Posterior vena cava (tissue), 2 donors: ENCODE results near the gene MYOCOS. TPM values are rescaled to one million over a fixed set of nuclear protein-coding genes. Genes with fewer than 3 reads are reported as not detected.

Source experiments
- total RNA-seq, 2 donors: library from RNA; stranded (reverse); fragmentation: NEBNext Ultra II Directional; extraction: Animal tissue kit (Norgen Biotek cat#: 25700); gene quantifications; one replicate each; pipeline ENCODE4 v1.2.1, GENCODE V29; 2021
- donor health status: DM: yes; HTN: yes; CAD: no.
- donor health status: DM: yes; HTN: yes; CAD: no.

The MYOCOS gene
- total RNA-seq, 2 donors from 2014 or later: not detected

Other genes starting within 250 kb of the MYOCOS start
- gene PRRC2C, start 136.7 kb upstream of the MYOCOS start, total RNA-seq: 100 to 1,000 TPM; 116 to 145 TPM
- 10 to 100 TPM; 28.9 to 32.1 TPM for gene MYOC, start 30.4 kb downstream of the MYOCOS start, total RNA-seq
- 10 to 100 TPM; 16.8 to 21.0 TPM for gene VAMP4, start 119.8 kb downstream of the MYOCOS start, total RNA-seq
- gene METTL13, start 159.4 kb downstream of the MYOCOS start, total RNA-seq: 10 to 100 TPM; 14.8 to 19.4 TPM
- 1 to 10 TPM; 4.7 to 4.9 TPM for gene DNM3, start 219.3 kb downstream of the MYOCOS start, total RNA-seq